Activated CD8-positive, alpha-beta memory T cell treated with anti-CD3 and anti-CD28 coated beads for 24 hours (primary cell): Measurements from ENCODE around the gene MARCHF3.
"Not testable (repeated sequence)": the region's sequence is repeated elsewhere in the genome, so short reads cannot be mapped to it uniquely, and the experiment has no call there.

Source experiments
- DNase-seq: peaks from one replicate; pipeline ENCODE4 v3.0.0-alpha.2; 2020

The MARCHF3 gene

DNA sequence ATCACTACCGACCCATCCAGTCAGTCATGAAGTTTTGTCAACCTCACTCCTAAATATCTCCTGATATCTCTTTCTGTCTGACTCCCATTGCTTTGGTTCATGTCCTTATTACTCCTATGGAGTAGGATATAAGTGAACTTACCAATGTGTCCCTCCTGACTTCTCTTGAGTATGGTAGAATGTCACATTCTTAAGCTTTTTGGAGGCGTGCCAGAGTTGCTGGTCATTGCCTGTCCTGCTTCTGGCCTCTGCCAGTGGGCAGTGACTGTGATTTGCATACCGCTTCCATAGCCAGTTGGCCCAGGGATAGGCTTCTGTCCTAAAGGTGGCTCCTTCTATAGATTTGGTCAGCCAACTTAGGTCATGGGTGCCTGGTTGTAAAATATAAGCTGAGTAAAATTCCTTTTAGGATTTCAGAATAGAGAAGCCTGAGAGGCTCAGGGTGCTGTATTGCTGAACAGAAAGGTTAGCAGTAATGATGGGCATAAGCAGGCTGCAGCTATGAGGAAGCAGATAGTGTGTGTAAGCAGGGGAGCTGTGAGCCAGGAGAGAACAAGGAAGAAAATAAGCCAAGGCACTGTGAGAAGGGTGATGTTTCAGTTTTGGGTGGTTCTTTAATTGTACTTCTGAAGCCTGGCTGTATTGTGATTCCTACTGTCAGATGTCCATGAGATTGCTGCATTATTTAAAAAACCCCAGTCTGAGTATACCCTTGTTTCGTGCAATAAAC, 16.1 kb upstream of the MARCHF3 start:
- DNase-seq = no peak

DNA sequence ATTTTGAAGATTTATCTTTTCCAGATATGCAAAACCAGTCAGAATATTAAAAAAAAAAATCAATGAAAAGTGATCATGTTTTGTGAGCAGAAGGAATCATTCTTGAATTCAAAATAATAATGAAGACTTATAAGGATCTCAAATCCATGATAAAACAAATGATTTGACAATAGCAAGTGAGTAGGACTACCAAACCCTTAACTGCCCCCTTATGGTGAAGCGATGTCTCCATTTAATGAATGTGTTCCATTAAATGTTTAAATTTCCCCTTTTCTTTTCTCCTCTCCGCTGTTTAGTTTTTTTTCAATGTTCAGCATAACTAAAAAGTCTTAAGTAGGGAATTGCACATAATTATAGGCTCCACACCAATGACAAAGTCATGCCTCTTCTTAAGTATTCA, 12.2 kb upstream of the MARCHF3 start:
- no peak for DNase-seq

DNA sequence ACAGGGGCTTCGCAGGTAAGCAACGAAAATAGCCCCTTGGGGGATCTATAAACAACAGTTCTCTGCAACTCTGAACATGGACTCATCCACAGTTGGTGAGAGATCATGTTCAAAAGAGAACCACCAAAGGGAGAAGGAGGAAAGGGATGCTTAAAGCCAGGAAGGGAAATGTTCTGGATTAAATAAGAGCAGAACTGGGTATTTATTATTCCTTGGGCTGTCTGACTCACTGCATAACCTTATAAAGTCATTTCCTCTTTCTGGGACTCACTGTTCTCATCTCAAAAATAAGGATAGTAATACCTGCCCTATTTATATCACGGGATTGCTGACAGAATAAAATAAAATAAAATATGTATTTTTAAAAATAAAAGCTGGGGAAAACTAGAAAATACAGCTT, 11.2 kb upstream of the MARCHF3 start:
- DNase-seq = no peak

DNA sequence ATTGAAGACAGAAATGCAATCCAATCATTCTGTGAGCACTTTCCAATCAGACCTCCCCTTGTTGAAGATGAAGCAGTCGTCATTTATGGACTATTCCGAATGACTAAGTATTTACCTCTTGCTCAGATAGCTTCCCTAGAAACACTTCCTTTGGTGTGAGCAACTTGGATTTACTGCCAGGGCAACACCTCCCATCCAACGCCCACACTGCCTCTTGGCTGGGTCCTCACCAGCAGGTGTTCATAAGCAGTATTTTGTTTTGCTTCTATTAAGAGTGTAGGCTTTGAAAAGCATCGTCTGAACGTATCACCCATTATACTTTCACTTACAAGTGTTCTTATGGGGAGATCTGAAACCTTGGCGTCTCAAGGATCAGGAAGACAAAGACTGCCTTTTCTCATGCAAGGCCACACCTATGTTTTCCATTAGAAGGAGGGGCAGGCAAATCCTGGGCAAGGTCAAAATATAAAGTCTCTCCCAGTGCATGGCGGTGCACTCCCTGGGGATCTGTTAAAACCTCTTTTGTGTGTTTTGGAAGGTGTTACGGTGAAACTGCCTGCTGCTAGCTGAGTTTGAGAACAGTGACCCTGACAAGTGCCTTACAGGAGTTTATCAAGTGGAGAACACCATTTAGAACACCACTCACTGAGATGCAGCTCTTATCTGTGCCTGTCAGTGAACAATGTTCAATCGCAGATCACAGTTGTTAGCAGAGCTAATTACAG, 10.6 kb upstream of the MARCHF3 start:
- DNase-seq = no peak

DNA sequence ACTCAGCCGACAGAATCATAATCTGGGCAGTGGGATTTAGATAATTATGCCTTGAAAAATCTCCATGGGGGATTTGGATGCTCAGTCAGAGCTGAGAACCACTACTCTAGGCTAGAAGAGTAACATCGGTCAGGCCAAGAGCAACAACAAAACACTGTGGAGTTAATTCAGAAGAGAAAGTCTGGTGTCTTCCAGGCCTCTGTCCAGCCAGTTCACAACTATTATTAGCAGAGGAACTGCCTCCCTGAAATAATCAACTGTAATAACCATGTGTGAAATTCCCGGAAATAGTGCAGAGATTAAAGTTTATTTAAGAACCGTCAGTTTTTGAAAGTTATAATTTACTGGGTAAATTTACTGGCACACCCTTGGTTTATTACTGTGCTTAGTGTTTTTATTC, 8.2 kb upstream of the MARCHF3 start:
- no peak for DNase-seq

DNA sequence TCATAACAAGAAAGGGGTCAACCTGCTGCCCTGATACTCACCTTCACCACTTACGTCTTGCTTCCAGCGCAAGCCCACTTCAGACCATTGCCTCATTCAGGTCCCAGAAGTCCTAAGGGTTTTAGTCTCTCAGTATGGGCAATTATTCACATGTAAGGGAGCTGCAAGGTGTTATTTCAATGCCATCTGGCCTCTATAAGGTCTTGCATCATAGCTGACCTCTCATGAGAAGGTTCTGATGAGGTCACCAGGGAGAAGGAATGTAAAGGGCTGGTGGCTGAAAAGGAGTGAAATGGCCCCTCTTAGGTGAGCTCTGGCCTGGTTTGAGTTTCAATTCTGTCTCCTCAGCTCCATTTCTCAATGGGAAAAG, 1.5 kb upstream of the MARCHF3 start:
- no peak for DNase-seq

DNA sequence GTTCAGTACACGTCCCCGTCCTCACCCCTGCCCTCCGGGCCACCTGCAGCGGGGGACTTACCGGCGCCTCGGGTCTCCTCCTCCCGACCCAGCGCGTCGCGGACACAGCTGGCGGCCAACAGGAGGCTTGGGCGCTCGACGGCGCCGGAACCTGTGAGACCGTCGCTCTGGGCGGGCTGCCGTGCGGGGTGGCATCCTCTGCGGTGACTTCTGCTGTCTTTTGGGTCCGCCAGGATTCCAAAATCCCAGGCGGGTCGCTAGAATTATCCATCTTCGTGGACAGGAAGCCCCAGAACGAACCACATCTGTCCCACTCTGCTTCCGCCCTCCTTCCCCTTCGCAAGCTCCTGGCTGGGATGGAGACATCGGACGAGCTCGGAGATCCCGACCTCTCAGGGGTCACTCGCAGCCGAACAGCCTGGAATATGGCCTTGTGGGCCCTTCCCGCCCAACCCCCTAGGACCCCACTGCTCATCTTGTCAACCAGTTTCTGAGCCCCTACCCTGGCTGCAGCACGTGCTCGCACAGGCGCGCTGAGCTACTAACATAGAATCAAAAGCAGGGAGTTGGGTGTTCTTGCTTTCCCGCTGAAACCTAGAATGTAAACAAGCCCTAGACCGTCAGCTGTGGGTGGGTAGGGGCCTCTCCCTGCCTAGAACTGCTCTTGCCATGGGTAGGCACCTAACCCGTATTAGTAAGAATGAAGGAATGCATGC, 947 bp upstream of the MARCHF3 start:
- DNase-seq = peak; percentile 65

DNA sequence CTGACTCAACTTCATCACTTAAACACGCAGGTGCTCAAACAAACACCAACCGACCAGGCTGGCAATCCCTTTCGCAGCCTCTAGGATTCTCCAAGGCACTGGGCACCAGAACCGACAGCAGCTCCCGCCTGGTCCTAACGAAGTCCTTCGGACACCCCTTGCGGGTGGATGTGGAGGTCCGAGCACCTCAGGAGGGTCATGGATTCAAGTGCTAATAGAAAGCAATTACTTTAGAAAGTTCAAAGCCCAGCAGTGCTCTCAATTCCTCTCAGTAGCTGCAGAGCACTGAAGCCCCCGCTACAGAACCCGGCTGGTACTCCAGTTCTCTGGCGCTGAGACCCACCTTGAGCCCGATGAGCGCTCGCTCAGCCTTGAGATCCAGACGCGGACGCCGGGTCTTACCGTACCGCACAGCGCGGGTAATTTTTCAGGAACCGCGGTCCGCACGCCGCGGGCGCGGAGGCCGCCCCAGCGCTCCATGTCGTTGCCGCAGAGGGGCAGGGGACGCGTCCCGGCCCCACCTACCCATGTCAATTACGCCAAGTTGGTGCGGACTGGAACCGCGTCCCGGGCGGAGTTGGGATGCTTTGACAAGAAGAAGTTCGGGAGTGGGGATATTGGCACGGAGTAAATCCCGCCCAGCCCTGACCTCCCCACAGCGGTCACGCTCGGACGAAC, 638 bp downstream of the MARCHF3 start:
- peak; percentile 77 for DNase-seq

DNA sequence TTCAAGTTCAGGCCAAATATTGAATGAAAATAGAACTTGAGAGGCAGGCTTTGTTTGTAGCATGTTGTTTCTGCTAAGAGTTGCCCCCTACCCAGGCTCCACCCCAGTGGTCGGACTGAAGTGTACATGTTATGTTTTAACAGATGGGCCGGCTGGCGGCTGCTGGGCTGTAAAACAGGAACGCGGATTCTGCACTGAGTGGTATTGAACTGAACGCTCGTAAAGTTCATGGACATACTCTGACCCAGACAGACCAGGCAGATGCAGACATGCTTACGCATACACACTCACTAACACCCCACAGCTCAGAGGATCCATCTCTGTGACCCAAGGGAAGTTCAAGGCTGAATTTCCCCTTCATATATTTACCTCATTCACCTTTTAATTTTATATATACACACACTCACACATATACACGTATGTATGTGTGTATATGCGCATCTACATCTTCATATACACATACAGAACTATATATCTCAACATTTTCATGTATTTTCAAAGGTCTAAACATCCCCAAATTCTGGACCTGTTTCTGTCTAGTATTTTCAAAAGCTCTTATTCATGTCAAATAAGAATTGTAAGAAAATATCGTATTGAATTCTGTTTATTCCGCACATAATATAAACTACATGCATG, 1.4 kb downstream of the MARCHF3 start:
- no peak for DNase-seq

DNA sequence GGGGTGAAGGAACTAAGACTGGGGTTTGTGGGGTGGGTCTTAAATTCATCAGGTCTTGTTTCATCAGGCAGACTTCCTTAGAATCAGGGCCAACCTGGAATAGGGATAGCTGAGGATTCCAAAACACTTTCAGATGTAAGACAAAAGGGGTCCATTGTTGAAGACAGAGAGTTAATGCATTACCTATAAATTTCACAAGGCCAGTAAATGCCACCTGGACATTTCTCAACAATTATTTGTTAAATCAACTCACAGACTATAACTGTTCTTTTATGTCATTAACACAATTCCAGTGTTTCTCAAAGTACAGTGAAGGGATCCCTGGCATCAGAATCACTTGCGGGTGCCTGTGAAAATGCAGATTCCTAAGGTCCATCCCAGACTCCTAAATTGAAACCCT, 2.8 kb downstream of the MARCHF3 start:
- no peak for DNase-seq

DNA sequence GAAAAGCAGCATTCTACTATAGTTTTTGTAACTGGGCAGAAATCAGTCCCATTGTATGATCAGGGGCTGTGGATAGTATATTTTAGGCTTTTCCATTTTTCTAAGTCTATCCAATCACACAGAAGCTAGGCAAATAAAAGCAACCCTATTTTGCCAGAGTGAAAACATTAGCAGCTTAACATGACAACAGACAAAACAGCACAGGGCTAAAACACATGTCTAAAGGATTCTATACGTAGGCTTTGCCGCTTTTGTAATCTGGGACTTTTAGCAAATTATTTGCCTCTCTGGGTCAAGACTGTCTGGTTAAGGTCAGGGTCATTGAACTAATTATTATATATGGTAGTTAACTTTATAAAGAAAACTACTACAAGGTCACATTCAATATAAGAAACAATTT, 4.2 kb downstream of the MARCHF3 start:
- DNase-seq = no peak

DNA sequence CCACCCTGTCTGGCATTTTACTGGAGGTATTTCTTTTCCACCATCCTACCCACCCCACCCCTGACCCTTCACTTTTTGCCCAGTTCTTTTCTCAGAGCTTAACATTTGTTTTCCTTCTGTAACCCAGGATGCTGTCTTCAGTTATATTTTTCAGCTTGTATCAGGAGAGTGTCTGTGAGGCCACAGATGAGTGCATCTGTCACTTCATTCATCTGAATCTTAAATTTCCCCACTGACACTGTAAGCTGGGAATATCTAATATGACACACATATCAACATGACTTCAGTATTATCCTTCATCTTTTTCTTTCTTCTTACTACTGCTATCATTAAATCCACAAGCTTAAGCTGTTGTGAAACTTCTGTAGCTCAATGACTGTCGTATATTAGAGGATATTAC, 4.9 kb downstream of the MARCHF3 start:
- no peak for DNase-seq

DNA sequence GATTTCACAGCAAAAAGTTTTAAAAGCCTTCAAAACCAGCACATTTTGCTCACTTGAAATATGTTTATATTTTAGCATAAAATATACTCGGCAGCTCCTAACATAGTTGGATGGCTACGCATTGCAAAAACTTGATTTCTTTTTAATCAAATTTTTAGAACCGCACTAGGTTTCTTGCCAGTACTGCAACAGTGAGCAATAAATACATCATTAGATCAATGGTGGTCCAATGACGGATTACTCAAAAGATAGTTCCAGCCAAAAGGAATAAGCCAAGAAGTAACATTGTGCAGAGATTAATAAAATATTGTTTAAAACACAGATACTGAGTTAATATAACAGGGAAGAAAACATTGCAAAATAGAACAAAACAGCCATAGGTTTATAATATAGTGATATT, 5.5 kb downstream of the MARCHF3 start:
- no peak for DNase-seq

DNA sequence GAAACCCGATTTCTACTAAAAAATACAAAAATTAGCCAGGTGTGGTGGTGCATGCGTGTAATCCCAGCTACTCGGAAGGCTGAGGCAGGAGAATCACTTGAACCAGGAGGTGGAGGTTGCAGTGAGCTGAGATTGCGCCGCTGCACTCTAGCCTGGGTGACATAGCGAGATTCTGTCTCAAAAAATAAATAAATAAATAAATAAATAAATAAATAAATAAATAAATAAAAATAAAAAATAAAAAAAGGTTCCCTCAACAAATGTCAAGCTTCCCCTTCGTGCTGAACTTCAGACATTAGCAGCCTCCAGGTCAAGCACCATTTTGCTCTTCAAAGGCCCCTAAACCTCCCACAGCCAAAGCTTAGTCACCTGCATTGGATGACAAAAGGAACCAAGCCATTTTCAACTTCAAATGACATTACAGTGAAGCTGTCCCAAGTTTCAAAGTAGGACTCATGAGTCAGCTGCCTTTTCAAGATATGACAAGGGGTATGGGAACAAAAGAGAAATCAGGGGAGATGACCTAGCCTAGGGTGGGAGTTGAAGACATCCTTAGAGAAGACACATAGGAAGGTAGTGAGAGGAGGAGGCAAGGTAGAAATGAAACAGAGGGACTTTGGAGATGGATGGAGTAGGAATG, 6.7 kb downstream of the MARCHF3 start:
- not testable (repeated sequence) for DNase-seq

DNA sequence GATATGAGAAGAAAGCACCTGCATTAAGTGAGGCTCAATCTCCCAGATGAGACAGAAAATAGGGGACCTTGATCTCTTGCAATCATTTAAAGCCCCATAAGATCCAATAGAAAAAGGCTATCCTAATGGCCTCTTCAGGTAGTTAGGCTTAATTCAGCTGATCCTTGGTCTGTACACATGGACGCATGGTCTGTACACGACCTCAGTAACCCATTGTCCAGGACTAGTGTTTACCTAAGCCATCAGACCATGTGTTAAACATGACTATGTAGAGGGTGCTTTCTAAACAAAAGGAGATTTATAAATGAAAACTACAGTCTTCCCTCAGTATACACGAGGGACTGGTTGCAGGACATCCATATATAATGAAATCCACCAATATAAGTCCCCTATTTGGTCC, 7.5 kb downstream of the MARCHF3 start:
- no peak for DNase-seq

DNA sequence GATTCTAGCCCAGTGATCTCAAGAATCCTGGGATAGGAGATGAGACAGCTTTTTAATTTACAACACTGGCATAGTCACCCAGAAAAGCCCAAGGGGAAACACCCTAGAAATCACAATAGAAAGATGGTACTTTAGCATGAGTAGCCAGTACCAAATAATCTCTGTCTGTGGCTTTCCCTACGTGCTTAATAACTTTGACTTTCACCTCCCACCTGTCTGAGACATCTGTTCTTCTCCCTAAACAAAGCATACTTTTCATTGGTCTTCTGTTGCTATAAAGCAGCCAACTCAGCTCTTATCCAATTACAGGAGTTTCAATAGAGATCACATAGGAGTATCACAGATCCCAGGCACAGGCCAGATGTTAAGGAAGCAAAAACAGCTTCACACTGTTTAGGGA, 10.4 kb downstream of the MARCHF3 start:
- no peak for DNase-seq

DNA sequence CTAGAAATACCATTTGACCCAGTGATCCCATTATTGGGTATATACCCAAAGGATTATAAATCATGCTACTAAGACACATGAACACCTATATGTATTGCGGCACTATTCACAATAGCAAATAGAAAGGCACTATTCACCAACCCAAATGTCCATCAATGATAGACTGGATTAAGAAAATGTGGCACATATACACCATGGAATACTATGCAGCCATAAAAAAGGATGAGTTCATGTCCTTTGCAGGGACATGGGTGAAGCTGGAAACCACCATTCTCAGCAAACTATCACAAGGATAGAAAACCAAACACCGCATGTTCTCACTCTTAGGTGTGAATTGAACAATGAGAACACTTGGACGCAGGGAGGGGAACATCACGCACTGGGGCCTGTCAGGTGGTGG, 13.6 kb downstream of the MARCHF3 start:
- not testable (repeated sequence) for DNase-seq

DNA sequence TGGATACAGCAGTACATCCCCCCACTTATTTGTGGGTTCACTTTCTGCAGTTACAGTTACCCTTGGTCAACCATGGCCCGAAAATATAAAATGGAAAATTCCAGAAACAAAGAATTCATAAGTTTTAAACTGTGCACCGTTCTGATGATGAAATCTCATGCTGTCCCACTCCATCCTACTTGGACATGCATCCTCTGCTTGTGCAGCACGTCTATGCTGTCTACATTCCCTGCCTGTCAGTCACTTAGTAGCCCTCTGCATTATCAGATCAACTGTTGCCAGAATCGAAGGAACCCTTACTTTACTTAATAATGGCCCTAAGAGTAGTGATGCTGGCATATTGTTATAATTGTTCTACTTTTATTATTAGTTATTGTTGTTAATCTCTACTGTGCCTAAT, 14.6 kb downstream of the MARCHF3 start:
- no peak for DNase-seq

DNA sequence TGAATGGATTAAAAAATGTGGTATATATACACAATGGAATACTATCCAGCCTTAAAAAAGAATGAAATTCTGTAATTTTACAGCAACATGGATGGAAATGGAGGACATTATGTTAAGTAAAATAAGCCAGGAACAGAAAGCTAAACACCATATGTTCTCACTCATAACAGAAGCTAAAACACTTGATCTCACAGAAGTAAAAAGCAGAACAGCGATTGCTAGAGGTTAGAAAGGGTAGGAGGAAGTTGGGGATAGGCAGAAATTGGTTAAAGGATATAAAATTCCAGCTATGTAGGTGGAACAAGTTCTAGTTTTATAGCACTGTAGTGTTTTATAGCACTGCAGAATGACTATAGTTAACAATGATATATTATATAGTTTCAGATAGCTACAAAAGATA, 15.8 kb downstream of the MARCHF3 start:
- DNase-seq = no peak

DNA sequence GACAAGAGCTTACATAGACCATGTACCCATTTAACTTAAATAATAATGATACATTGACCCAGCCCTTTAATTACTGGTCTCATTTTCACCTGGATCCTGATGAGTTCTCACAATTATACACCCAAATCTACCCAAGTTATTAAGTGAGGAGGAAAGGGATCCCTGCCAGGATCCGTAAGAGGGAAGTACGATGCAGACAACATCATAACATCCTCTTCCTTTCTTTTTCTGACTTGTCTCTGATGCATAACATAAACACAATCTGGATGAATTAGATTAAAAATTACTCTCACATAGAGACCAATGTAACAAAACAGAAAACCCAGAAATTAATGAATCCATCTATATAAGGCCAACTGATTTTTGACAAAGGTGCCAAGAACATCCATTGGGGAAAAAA, 17.0 kb downstream of the MARCHF3 start:
- DNase-seq = no peak

DNA sequence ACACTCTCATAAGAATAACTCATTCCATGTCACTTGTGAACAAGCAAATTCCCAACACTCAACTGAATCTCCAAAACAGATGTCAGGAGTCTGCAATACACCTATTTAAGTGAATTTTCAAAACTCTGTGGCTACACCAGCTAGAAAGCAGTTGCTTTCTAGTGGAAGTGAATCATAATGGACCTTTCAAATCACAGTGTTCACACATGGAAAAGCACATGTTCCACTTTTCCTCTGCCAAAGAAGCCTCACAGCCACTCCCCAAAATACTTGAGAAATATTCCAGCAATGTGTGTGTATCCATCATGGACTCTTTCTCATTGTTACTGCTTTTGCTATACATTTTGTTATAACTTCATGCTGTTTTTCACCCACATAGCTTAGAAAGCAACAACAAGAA, 17.4 kb downstream of the MARCHF3 start:
- DNase-seq = no peak

DNA sequence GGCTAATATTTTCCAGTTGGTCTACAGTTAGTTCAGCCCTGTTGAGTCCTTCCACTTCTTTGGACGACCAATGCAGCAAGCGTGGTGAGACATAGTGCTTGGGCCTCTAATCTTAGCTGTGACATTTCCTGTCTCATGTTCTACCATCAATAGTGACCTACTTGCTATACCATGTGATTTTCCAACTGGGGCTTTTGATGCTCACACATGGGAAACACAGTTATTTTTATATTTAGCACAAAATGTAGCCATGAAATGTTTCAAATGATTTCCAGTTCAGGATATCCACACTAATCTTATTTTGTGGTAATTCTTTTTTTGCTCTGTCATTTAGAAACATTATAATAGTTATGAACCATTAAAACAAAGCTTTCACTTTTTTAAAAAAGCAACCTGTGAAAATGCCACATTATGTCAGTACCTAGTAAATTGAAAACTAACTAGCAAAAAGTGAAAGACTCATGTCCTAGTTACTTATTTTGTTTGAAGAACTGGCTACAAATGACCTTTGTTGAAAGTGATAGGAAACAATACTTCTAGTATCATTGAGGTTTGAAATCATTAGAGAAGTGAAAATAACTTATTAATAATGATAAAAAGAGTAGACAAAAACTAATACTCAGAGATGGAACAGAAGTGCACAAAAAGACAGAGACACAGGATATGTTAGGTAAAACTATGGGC, 18.3 kb downstream of the MARCHF3 start:
- DNase-seq = no peak
